H9 (cell line): ENCODE results near the gene PCDHGB5. TPM values are rescaled to one million over a fixed set of nuclear protein-coding genes. Genes with fewer than 3 reads are reported as not detected.

Source experiments
- DNase-seq: peaks from one replicate; pipeline ENCODE4 v3.0.0-alpha.2; 2017
- H2AFZ ChIP-seq: one replicate; pipeline ENCODE4 v1.6.1; 2013; ENCODE audit warnings: mild to moderate bottlenecking, low read length, control low read depth, moderate library complexity
- H2AK5ac ChIP-seq: 2 replicates; pipeline ENCODE4 v1.6.1; 2013; ENCODE audit warnings: low read length, control low read depth, mixed read lengths; ENCODE audit not compliant: insufficient read length
- H2BK120ac ChIP-seq: one replicate; pipeline ENCODE4 v1.6.1; 2013; ENCODE audit warnings: low read depth, mild to moderate bottlenecking, low read length, control low read depth, inconsistent platforms; ENCODE audit not compliant: poor library complexity, severe bottlenecking
- H2BK12ac ChIP-seq: 2 replicates; pipeline ENCODE4 v1.6.1; 2013; ENCODE audit warnings: low read length, control low read depth, mixed read lengths, low read depth; ENCODE audit not compliant: insufficient read length
- H2BK15ac ChIP-seq: 2 replicates; pipeline ENCODE4 v1.6.1; 2013; ENCODE audit warnings: low read depth, low read length, control low read depth
- H2BK20ac ChIP-seq: one replicate; pipeline ENCODE4 v1.6.1; 2013; ENCODE audit warnings: low read depth, mild to moderate bottlenecking, low read length, control low read depth, inconsistent platforms; ENCODE audit not compliant: poor library complexity, severe bottlenecking
- H2BK5ac ChIP-seq: 2 replicates; pipeline ENCODE4 v1.6.1; 2013; ENCODE audit warnings: low read length, control low read depth, mixed read lengths; ENCODE audit not compliant: insufficient read length
- H3K14ac ChIP-seq: 2 replicates; pipeline ENCODE4 v1.6.1; 2013; ENCODE audit warnings: low read length, control low read depth; ENCODE audit not compliant: insufficient read depth
- H3K18ac ChIP-seq: 2 replicates; pipeline ENCODE4 v1.6.1; 2013; ENCODE audit warnings: low read depth, mild to moderate bottlenecking, mixed read lengths, low read length, control low read depth; ENCODE audit not compliant: insufficient read length
- H3K23ac ChIP-seq: 2 replicates; pipeline ENCODE4 v1.6.1; 2013; ENCODE audit warnings: low read length, control low read depth, mixed read lengths, low read depth; ENCODE audit not compliant: insufficient read length
- H3K23me2 ChIP-seq: 2 replicates; pipeline ENCODE4 v1.6.1; 2013; ENCODE audit warnings: low read depth, mild to moderate bottlenecking, mixed read lengths, low read length, control low read depth; ENCODE audit not compliant: insufficient read length, poor library complexity, severe bottlenecking
- H3K27ac ChIP-seq: 2 replicates; pipeline ENCODE4 v1.5.1; 2013; ENCODE audit warnings: low read length, control low read depth, mixed read lengths, low read depth; ENCODE audit not compliant: insufficient read length
- H3K27me3 ChIP-seq: 2 replicates; pipeline ENCODE4 v1.6.1; 2013; ENCODE audit warnings: low read length, control low read depth, inconsistent platforms; ENCODE audit not compliant: insufficient read depth
- H3K4ac ChIP-seq: 2 replicates; pipeline ENCODE4 v1.6.1; 2013; ENCODE audit warnings: low read depth, mild to moderate bottlenecking, control low read depth, inconsistent platforms, low read length, moderate library complexity
- H3K4me1 ChIP-seq: 2 replicates; pipeline ENCODE4 v1.6.1; 2013; ENCODE audit warnings: low read length, control low read depth, inconsistent platforms; ENCODE audit not compliant: insufficient read depth
- H3K4me2 ChIP-seq: 2 replicates; pipeline ENCODE4 v1.6.1; 2013; ENCODE audit warnings: low read length, control low read depth, mixed read lengths; ENCODE audit not compliant: insufficient read length, insufficient read depth
- H3K56ac ChIP-seq: 2 replicates; pipeline ENCODE4 v1.6.1; 2013; ENCODE audit warnings: low read depth, mild to moderate bottlenecking, mixed read lengths, low read length, control low read depth; ENCODE audit not compliant: insufficient read length
- H3K79me1 ChIP-seq: 2 replicates; pipeline ENCODE4 v1.6.1; 2013; ENCODE audit warnings: low read depth, mild to moderate bottlenecking, moderate library complexity, low read length, control low read depth, inconsistent platforms; ENCODE audit not compliant: insufficient read depth, poor library complexity, severe bottlenecking
- H3K79me2 ChIP-seq: 2 replicates; pipeline ENCODE4 v1.6.1; 2013; ENCODE audit warnings: low read length, control low read depth, inconsistent platforms; ENCODE audit not compliant: insufficient read depth
- H3K9ac ChIP-seq: 2 replicates; pipeline ENCODE4 v1.6.1; 2013; ENCODE audit warnings: low read length, control low read depth, mixed read lengths; ENCODE audit not compliant: insufficient read length; ENCODE audit errors: extremely low read depth
- H3K9me3 ChIP-seq: one replicate; pipeline ENCODE4 v1.6.1; 2013; ENCODE audit warnings: low read depth, low read length, inconsistent platforms; ENCODE audit not compliant: control insufficient read depth
- H3T11ph ChIP-seq: one replicate; pipeline ENCODE4 v1.6.1; 2013; ENCODE audit warnings: mild to moderate bottlenecking, low read length, control low read depth, inconsistent platforms
- H4K20me1 ChIP-seq: one replicate; pipeline ENCODE4 v1.6.1; 2013; ENCODE audit not compliant: control insufficient read depth, insufficient read length, insufficient read depth
- H4K5ac ChIP-seq: 2 replicates; pipeline ENCODE4 v1.6.1; 2013; ENCODE audit warnings: low read depth, mild to moderate bottlenecking, mixed read lengths, low read length, control low read depth; ENCODE audit not compliant: insufficient read length
- H4K8ac ChIP-seq: replicated peaks from 2 replicates; pipeline ENCODE4 v1.6.1; 2013; ENCODE audit warnings: low read length, control low read depth, mixed read lengths, low read depth; ENCODE audit not compliant: insufficient read length
- H4K91ac ChIP-seq: 2 replicates; pipeline ENCODE4 v1.6.1; 2013; ENCODE audit warnings: low read depth, mild to moderate bottlenecking, moderate library complexity, mixed read lengths, low read length, control low read depth; ENCODE audit not compliant: insufficient read length
- H3K27ac Mint-ChIP-seq, 3 experiments: 2 replicates in 2 of 3; 3 replicates in 1 of 3; pipeline ENCODE4 v1.8.0; 2020 to 2021; ENCODE audit warnings: mixed read lengths in 3 of 3, mild to moderate bottlenecking in 1 of 3, moderate library complexity in 1 of 3
- H3K27me3 Mint-ChIP-seq: 2 replicates; pipeline ENCODE4 v1.8.0; 2021; ENCODE audit warnings: low read depth, mild to moderate bottlenecking, moderate library complexity, mixed read lengths
- H3K36me3 Mint-ChIP-seq, 3 experiments: 2 replicates in 2 of 3; 3 replicates in 1 of 3; pipeline ENCODE4 v1.8.0; 2020 to 2021; ENCODE audit warnings: low read depth in 3 of 3, mixed read lengths in 3 of 3; ENCODE audit not compliant: insufficient read depth in 1 of 3
- H3K4me1 Mint-ChIP-seq, 2 experiments: 2 replicates each; pipeline ENCODE4 v1.8.0; 2020; ENCODE audit warnings: mixed read lengths in 2 of 2
- H3K4me3 Mint-ChIP-seq, 2 experiments: 2 replicates in 1 of 2; 3 replicates in 1 of 2; pipeline ENCODE4 v1.8.0; 2020 to 2021; ENCODE audit warnings: mild to moderate bottlenecking in 2 of 2, mixed read lengths in 2 of 2, moderate library complexity in 1 of 2
- H3K9me3 Mint-ChIP-seq, 2 experiments: 2 replicates in 1 of 2; 3 replicates in 1 of 2; pipeline ENCODE4 v1.8.0; 2020; ENCODE audit warnings: mild to moderate bottlenecking in 2 of 2, mixed read lengths in 2 of 2, moderate library complexity in 1 of 2
- WGBS: extraction: QIAGEN DNeasy Blood & Tissue Kit; methylation state at CpG from one replicate; pipeline ENCODE4 v1.1.7; 2013; ENCODE audit warnings: missing lambda C conversion rate, low lambda C conversion rate, mixed read lengths; ENCODE audit not compliant: insufficient read length; ENCODE audit errors: extremely low coverage; 5-methylcytosine and 5-hydroxymethylcytosine counted together
- total RNA-seq: library from RNA; stranded (reverse); gene quantifications from 2 replicates; pipeline ENCODE4 v1.2.1, GENCODE V29; 2021
- TF ChIP-seq, protein P1 (sequence below): fragments of 200-600 bp; sonication (generic); conservative IDR thresholded peaks from 3 replicates; pipeline ENCODE4 v1.8.0; 2021; ENCODE audit warnings: antibody characterized with exemption, mild to moderate bottlenecking

PCDHGB5 gene
- total RNA-seq, 1 experiment from 2014 or later = 3.8 TPM

DNA sequence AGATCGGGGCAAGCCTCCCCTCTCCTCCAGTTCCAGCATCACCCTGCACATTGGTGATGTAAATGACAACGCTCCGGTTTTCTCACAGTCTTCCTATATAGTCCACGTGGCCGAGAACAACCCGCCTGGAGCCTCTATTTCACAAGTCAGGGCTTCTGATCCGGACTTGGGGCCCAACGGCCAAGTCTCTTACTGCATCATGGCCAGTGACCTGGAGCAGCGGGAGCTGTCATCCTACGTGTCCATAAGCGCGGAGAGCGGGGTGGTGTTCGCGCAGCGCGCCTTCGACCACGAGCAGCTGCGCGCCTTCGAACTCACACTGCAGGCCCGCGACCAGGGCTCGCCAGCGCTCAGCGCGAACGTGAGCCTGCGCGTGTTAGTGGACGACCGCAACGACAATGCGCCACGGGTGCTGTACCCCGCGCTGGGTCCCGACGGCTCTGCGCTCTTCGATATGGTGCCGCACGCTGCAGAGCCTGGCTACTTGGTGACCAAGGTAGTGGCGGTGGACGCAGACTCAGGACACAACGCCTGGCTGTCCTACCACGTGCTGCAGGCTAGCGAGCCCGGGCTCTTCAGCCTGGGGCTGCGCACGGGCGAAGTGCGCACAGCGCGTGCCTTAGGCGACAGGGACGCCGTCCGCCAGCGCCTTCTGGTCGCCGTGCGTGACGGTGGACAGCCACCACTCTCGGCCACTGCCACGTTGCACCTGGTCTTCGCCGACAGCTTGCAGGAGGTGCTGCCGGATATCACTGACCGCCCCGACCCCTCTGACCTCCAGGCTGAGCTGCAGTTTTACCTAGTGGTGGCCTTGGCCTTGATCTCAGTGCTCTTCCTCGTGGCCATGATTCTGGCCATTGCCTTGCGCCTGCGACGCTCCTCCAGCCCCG lies 8.3 kb upstream of the PCDHGB5 start:
- Histone ChIP-seq H2AFZ (no peak overlapping the region), H3K9me3 (peaks cover 44% of the 10 kb centered on the region), H4K5ac (no peak overlapping the region), H3K79me1 (no peaks in the 10 kb centered on the region), H2BK15ac (no peak overlapping the region), H3K56ac (no peak overlapping the region), H4K8ac (no peak overlapping the region), H3K9ac (no peak overlapping the region), H3K4me1 (0 out of 2 replicates have a peak, but pooled peaks cover 2% of the 10 kb centered on the region), H2BK12ac (no peak overlapping the region), H3K27ac (no peak overlapping the region), H2BK20ac (no peak overlapping the region), H3K18ac (no peak overlapping the region), H3K23me2 (no peaks in the 10 kb centered on the region), H3K14ac (no peak overlapping the region), H3K23ac (no peak overlapping the region), H4K20me1 (no peaks in the 10 kb centered on the region), H3K4ac (no peak overlapping the region), H3K79me2 (no peaks in the 10 kb centered on the region), H2BK120ac (no peak overlapping the region), H3T11ph (no peak overlapping the region), H3K27me3 (no peaks in the 10 kb centered on the region), H2AK5ac (no peak overlapping the region), H2BK5ac (no peak overlapping the region), H4K91ac (no peak overlapping the region), H3K4me2 (no peak overlapping the region)
- DNase-seq = no peak
- Mint-ChIP-seq H3K27me3 (peaks cover 13% of the 10 kb centered on the region), H3K27ac (no peak overlapping the region), H3K9me3 (peaks cover 68 to 74% of the 10 kb centered on the region in 2 experiments), H3K4me1 (no peaks in the 10 kb centered on the region), H3K36me3 (peaks cover 28 to 62% (median 45%) of the 10 kb centered on the region in 3 experiments), H3K4me3 (no peak overlapping the region)
- TF ChIP-seq, protein P1, sequence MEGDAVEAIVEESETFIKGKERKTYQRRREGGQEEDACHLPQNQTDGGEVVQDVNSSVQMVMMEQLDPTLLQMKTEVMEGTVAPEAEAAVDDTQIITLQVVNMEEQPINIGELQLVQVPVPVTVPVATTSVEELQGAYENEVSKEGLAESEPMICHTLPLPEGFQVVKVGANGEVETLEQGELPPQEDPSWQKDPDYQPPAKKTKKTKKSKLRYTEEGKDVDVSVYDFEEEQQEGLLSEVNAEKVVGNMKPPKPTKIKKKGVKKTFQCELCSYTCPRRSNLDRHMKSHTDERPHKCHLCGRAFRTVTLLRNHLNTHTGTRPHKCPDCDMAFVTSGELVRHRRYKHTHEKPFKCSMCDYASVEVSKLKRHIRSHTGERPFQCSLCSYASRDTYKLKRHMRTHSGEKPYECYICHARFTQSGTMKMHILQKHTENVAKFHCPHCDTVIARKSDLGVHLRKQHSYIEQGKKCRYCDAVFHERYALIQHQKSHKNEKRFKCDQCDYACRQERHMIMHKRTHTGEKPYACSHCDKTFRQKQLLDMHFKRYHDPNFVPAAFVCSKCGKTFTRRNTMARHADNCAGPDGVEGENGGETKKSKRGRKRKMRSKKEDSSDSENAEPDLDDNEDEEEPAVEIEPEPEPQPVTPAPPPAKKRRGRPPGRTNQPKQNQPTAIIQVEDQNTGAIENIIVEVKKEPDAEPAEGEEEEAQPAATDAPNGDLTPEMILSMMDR = no peak
- no CpG with 5 or more reads among the region's 77 CpGs for WGBS
